ENCODE measurements around the gene TNS4.
A peak's percentile ranks its signal among the peaks of the same experiment; 100 is the strongest.
"Not testable (repeated sequence)": the region's sequence is repeated elsewhere in the genome, so short reads cannot be mapped to it uniquely, and the experiment has no call there.

Gene TNS4, protein sequence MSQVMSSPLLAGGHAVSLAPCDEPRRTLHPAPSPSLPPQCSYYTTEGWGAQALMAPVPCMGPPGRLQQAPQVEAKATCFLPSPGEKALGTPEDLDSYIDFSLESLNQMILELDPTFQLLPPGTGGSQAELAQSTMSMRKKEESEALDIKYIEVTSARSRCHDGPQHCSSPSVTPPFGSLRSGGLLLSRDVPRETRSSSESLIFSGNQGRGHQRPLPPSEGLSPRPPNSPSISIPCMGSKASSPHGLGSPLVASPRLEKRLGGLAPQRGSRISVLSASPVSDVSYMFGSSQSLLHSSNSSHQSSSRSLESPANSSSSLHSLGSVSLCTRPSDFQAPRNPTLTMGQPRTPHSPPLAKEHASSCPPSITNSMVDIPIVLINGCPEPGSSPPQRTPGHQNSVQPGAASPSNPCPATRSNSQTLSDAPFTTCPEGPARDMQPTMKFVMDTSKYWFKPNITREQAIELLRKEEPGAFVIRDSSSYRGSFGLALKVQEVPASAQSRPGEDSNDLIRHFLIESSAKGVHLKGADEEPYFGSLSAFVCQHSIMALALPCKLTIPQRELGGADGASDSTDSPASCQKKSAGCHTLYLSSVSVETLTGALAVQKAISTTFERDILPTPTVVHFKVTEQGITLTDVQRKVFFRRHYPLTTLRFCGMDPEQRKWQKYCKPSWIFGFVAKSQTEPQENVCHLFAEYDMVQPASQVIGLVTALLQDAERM

DNA sequence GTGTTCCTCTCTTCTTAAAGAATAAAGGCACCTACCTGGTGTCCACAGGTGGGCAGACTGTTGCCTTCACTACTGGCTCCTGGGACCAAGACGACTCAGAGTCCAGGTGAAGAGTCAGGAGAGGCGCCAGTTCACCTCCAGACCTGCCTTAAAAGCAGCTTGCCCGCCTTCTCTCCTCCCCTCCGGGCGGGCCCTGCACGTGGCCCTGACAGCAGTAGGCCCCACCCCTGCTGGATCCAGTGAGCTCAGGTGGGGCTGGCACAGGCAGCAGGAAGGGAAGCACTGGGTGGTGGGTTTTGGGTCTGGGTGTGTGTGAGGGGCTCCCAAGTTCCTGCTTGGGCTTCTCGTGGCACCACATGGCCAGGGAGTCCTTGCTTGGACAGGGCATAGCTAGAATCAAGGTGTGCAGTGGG, at the start of gene TNS4:
TSS of gene TNS4 (minus strand) at position 125 of the 413 bp plus-strand sequence. CDS start 5,198 bp downstream, outside the sequence.
- DNase-seq (ENCODE audit: low read depth): peak; percentile 93
- TF ChIP-seq, protein P1, sequence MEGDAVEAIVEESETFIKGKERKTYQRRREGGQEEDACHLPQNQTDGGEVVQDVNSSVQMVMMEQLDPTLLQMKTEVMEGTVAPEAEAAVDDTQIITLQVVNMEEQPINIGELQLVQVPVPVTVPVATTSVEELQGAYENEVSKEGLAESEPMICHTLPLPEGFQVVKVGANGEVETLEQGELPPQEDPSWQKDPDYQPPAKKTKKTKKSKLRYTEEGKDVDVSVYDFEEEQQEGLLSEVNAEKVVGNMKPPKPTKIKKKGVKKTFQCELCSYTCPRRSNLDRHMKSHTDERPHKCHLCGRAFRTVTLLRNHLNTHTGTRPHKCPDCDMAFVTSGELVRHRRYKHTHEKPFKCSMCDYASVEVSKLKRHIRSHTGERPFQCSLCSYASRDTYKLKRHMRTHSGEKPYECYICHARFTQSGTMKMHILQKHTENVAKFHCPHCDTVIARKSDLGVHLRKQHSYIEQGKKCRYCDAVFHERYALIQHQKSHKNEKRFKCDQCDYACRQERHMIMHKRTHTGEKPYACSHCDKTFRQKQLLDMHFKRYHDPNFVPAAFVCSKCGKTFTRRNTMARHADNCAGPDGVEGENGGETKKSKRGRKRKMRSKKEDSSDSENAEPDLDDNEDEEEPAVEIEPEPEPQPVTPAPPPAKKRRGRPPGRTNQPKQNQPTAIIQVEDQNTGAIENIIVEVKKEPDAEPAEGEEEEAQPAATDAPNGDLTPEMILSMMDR (IDR thresholded peaks at IDR 0.05; ENCODE audit: insufficient read depth, low read depth, low read length, missing control alignments): no peak
- peak within 1 kb of the TSS; percentile 100 for H3K4me3 ChIP-seq (ENCODE audit: low read length)

DNA sequence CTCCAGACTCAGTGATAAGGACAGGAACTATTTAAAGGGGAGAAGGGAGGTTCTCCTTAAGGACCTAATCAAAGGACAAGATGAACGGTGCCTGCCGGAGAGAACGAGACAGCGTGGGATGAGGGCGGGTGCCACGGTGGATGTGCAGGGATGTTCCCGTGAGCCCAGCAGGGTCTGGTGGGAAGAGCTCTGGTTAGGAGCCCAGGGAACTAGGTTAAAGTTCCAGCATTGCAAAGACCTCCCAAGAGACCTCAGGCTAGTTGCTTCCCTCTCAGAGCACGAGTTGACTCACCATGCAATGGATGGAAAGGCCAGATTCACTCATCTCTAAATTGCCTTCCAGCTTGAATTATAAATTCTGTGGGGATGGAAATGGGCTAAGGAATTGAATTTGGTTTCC, 49.2 kb upstream of the TNS4 start:
- TF ChIP-seq, protein P1 (IDR thresholded peaks at IDR 0.05; ENCODE audit: insufficient read depth, low read depth, low read length, missing control alignments): no peak
- H3K4me3 ChIP-seq (ENCODE audit: low read length): no peak overlapping the region
- no peak for DNase-seq (ENCODE audit: low read depth)

DNA sequence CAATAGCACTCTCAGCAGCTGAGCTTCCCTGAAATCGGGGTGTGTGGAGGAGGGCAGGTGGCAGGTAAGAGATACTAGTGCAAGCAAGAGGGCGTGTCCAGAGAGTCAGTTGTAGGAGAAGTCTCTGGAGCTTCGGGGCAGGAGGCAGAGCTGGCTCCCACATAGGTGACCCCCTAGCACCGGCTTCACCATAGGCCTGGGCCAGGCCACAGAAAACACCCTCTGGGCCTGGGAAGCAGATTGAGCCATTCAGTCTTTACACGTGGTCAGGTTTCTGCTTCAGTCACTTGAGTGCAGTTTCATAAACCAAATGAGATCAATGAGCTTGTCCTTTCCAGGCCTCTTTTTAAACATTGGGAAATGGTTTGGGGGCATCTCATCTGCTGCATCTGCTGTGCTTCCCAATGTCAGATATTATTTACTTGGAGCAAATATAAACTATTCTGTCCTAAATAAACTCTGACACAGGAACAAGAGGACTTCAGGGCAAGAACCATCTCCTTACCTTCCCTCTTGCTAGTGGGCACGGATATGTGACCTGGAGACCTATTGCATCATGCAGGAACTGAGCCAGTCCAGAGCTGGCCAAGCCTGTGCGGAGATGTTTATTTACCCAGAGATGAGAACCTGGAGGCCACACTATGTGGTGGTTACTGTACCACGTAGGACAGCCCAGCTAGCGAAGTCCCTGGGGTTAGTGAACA, 47.7 kb upstream of the TNS4 start:
- no peak overlapping the region for H3K4me3 ChIP-seq (ENCODE audit: low read length)
- peak; percentile 33 for DNase-seq (ENCODE audit: low read depth)
- TF ChIP-seq, protein P1 (IDR thresholded peaks at IDR 0.05; ENCODE audit: insufficient read depth, low read depth, low read length, missing control alignments): no peak

DNA sequence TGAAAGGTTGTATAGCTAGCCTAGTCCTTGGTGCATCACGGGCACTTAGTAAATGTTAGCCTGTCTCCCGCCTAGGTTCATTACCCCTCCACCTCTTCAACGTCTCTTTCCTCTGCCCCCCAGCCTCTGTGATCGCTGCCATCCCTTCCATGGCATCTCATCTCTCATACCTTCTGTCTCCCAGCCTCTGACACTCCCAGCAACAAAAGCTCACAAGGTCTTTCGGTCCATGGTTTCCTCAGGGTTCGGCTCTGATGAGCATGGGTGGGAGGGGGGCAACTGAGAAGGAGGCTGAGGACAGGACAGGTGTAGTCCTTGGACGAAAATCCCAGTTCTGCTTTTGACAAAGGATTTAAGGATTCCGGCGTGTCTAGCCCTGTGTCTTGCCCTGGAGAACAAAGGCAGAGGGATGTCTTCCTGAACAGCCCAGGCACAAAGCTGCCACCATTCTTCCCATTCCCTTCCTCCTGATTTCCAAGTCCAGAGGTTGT, 47.1 kb upstream of the TNS4 start:
- DNase-seq (ENCODE audit: low read depth): no peak
- TF ChIP-seq, protein P1 (IDR thresholded peaks at IDR 0.05; ENCODE audit: insufficient read depth, low read depth, low read length, missing control alignments): no peak
- H3K4me3 ChIP-seq (ENCODE audit: low read length): no peak overlapping the region

DNA sequence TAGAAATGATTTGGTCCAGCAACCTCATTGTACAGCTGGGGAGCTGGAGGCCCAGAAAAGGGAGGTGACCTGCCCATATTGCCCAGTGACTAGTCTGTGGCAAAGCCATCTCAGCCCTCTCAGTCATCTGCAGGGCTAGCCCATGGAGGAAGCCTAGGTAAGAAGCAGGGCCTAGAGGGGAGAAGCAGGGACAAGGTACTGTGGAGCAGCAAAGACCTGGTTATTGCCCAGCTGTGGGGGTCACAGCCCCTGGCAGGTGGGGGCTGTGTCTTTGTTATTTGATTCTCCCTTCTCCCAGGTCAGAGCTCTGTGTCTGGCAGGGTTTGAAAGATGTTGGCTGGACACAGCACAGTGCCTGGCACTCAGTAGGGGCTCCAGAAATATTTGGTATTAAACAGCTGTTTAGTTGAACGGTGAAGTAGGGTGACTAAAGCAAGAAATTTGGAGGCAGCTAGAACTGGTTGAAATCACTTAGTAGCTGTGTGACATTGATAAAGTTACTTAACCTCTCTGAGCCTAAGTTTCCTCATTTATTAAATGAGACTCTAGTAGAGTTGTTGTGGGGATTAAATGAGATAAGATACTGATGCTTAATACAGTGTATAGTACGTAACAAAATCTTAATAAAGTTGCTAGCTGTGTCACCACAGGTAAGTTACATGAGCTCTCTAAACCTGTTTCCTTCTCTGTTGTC, 46.5 kb upstream of the TNS4 start:
- DNase-seq (ENCODE audit: low read depth): no peak
- TF ChIP-seq, protein P1 (IDR thresholded peaks at IDR 0.05; ENCODE audit: insufficient read depth, low read depth, low read length, missing control alignments): no peak
- H3K4me3 ChIP-seq (ENCODE audit: low read length): no peak overlapping the region

DNA sequence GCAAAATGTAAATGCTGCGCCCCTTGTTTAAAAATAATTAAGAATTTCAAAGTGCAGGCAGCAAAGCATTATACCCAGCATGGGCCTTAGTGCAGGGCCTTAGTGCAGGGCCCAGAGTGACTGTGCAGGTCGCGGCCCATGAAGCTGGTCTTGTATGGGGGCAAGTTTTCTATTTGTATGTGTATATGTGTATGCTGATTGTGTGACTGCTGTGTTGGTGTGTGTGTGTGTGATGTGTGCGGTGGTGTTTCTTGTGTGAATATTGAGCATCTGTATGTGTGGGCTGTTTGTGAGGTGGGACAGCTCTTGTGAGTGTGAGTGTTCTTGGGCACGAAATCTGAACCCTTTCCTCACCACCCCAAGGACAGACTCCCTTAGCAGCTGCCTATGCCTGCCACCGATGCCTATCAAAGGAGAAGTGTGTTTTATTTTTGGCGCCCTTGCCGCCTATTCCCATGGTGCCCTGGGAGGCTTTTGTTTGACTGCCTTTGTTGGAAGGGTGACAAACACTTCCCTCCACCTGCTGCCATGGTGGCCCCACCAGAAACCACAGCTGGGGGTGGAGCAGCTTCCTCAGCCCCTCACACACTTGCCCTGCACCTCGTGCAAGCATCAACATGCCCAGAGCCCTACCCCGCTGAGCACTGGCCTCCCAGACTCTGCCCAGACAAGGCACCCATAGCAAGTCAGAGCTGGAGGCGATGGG, 45.8 kb upstream of the TNS4 start:
- DNase-seq (ENCODE audit: low read depth): peak; percentile 97
- TF ChIP-seq, protein P1 (IDR thresholded peaks at IDR 0.05; ENCODE audit: insufficient read depth, low read depth, low read length, missing control alignments): no peak
- no peak overlapping the region for H3K4me3 ChIP-seq (ENCODE audit: low read length)

DNA sequence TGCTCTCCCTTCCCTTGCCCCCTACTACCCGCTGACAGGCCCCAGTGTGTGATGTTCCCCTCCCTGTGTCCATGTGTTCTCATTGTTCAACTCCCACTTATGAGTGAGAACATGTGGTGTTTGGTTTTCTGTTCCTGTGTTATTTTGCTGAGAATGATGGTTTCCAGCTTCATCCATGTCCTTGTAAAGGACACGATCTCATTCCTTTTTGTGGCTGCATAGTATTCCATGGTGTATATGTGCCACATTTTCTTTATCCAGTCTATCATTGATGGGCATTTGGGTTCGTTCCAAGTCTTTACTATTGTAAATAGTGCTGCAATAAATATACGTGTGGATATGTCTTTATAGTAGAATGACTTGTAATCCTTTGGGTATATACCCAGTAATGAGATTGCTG, 45.1 kb upstream of the TNS4 start:
- H3K4me3 ChIP-seq (ENCODE audit: low read length); DNase-seq (ENCODE audit: low read depth): not testable (repeated sequence)

Data from epithelial cell of esophagus (primary cell).